SJSA1 (cell line): ENCODE measurements around the gene DNAH8. TPM values are rescaled to one million over a fixed set of nuclear protein-coding genes. Genes with fewer than 3 reads are reported as not detected.

Experiments used
- DNase-seq, 2 experiments: peaks; one replicate each; pipeline ENCODE4 v3.0.0-alpha.2; 2015 to 2020; ENCODE audit warnings: low spot score in 2 of 2, low read depth in 1 of 2
- H3K27ac ChIP-seq: fragments of 250-450 bp; sonication (Bioruptor Pico); 2 replicates; pipeline ENCODE4 v1.5.1; 2020; ENCODE audit warnings: mild to moderate bottlenecking, moderate library complexity
- H3K27me3 ChIP-seq: fragments of 250-450 bp; sonication (Bioruptor Pico); replicated peaks from 2 replicates; pipeline ENCODE4 v1.5.1; 2020; ENCODE audit warnings: mild to moderate bottlenecking, moderate library complexity
- H3K36me3 ChIP-seq: fragments of 250-450 bp; sonication (Bioruptor Pico); 2 replicates; pipeline ENCODE4 v1.5.1; 2020; ENCODE audit warnings: mild to moderate bottlenecking
- H3K4me1 ChIP-seq: fragments of 250-450 bp; sonication (Bioruptor Pico); replicated peaks from 2 replicates; pipeline ENCODE4 v1.6.1; 2021; ENCODE audit warnings: mild to moderate bottlenecking
- H3K4me3 ChIP-seq: fragments of 250-450 bp; sonication (Bioruptor Pico); 2 replicates; pipeline ENCODE4 v1.5.1; 2020; ENCODE audit warnings: mild to moderate bottlenecking
- H3K9me3 ChIP-seq: fragments of 250-450 bp; sonication (Bioruptor Pico); replicated peaks from 2 replicates; pipeline ENCODE4 v1.5.1; 2020; ENCODE audit warnings: mild to moderate bottlenecking
- total RNA-seq: library from RNA; depleted of rRNA; stranded (reverse); fragments of >200 nt; shearing (Covaris generic); gene quantifications from 2 replicates; pipeline ENCODE4 v1.2.3, GENCODE V29; 2014

Gene DNAH8
- total RNA-seq, 1 experiment from 2014 or later: not detected

- Histone ChIP-seq H3K36me3 (no peaks in the 10 kb centered on the region), H3K9me3 (no peaks in the 10 kb centered on the region), H3K4me1 (no peaks in the 10 kb centered on the region), H3K27ac (no peak overlapping the region), H3K27me3 (peaks cover 3% of the 10 kb centered on the region; the same call in 1 of the 2 replicates), H3K4me3 (no peak overlapping the region)
- DNase-seq: no peak
Measured at GRCh38 chr6:38942442-38942841, 227.3 kb downstream of the DNAH8 start.

- no peak for DNase-seq
- Histone ChIP-seq H3K4me3 (no peak overlapping the region), H3K27ac (no peak overlapping the region), H3K36me3 (no peaks in the 10 kb centered on the region), H3K9me3 (no peaks in the 10 kb centered on the region), H3K4me1 (no peaks in the 10 kb centered on the region), H3K27me3 (peaks cover 3% of the 10 kb centered on the region; the same call in 1 of the 2 replicates)
Measured at GRCh38 chr6:38942965-38943364, 227.9 kb downstream of the DNAH8 start.

- H3K4me1 ChIP-seq: no peaks in the 10 kb centered on the region
- H3K4me3 ChIP-seq: no peak overlapping the region
- peaks cover 3% of the 10 kb centered on the region; the same call in 1 of the 2 replicates for H3K27me3 ChIP-seq
- H3K36me3 ChIP-seq: no peaks in the 10 kb centered on the region
- DNase-seq: no peak
- H3K9me3 ChIP-seq: no peaks in the 10 kb centered on the region
- no peak overlapping the region for H3K27ac ChIP-seq
Measured at GRCh38 chr6:38943964-38944363, 228.9 kb downstream of the DNAH8 start.

- Histone ChIP-seq H3K4me3 (no peak overlapping the region), H3K4me1 (no peaks in the 10 kb centered on the region), H3K9me3 (no peaks in the 10 kb centered on the region), H3K36me3 (no peaks in the 10 kb centered on the region), H3K27ac (no peak overlapping the region), H3K27me3 (peaks cover 3% of the 10 kb centered on the region; the same call in 1 of the 2 replicates)
- DNase-seq: no peak
Measured at GRCh38 chr6:38944655-38945279, 229.7 kb downstream of the DNAH8 start.

GRCh38 chr6:38955861-38956260 lies 240.8 kb downstream of the DNAH8 start:
- no peaks in the 10 kb centered on the region for H3K27me3 ChIP-seq
- no peak overlapping the region for H3K27ac ChIP-seq
- H3K4me3 ChIP-seq: no peak overlapping the region
- H3K4me1 ChIP-seq: no peaks in the 10 kb centered on the region
- DNase-seq: no peak
- no peaks in the 10 kb centered on the region for H3K36me3 ChIP-seq
- H3K9me3 ChIP-seq: no peaks in the 10 kb centered on the region

GRCh38 chr6:38957426-38957825 lies 242.3 kb downstream of the DNAH8 start:
- Histone ChIP-seq H3K4me3 (no peak overlapping the region), H3K27ac (no peak overlapping the region), H3K27me3 (no peaks in the 10 kb centered on the region), H3K4me1 (no peaks in the 10 kb centered on the region), H3K36me3 (no peaks in the 10 kb centered on the region), H3K9me3 (no peaks in the 10 kb centered on the region)
- no peak for DNase-seq

- H3K27me3 ChIP-seq: no peaks in the 10 kb centered on the region; the same call in 1 of the 2 replicates
- H3K4me3 ChIP-seq: no peak overlapping the region
- no peak overlapping the region for H3K27ac ChIP-seq
- H3K4me1 ChIP-seq: no peaks in the 10 kb centered on the region
- DNase-seq: no peak
- no peaks in the 10 kb centered on the region for H3K36me3 ChIP-seq
- H3K9me3 ChIP-seq: no peaks in the 10 kb centered on the region
Measured at GRCh38 chr6:38959138-38959537, 244.0 kb downstream of the DNAH8 start.

- Histone ChIP-seq H3K9me3 (no peaks in the 10 kb centered on the region), H3K4me1 (no peaks in the 10 kb centered on the region), H3K27ac (no peak overlapping the region), H3K36me3 (no peaks in the 10 kb centered on the region), H3K27me3 (no peaks in the 10 kb centered on the region), H3K4me3 (no peak overlapping the region)
- DNase-seq: no peak
Measured at GRCh38 chr6:38968702-38969149, 253.6 kb downstream of the DNAH8 start.

- no peaks in the 10 kb centered on the region for H3K9me3 ChIP-seq
- peak in 1 of 2 experiments; percentile 6 for DNase-seq
- H3K36me3 ChIP-seq: no peaks in the 10 kb centered on the region
- no peak overlapping the region for H3K4me3 ChIP-seq
- peaks cover 3% of the 10 kb centered on the region for H3K27me3 ChIP-seq
- H3K27ac ChIP-seq: no peak overlapping the region
- H3K4me1 ChIP-seq: no peaks in the 10 kb centered on the region
Measured at GRCh38 chr6:38973178-38974057, 258.3 kb downstream of the DNAH8 start.

GRCh38 chr6:38974389-38975151 lies 259.5 kb downstream of the DNAH8 start:
- Histone ChIP-seq H3K27me3 (peaks cover 3% of the 10 kb centered on the region), H3K27ac (no peak overlapping the region), H3K9me3 (no peaks in the 10 kb centered on the region), H3K36me3 (no peaks in the 10 kb centered on the region), H3K4me3 (no peak overlapping the region), H3K4me1 (no peaks in the 10 kb centered on the region)
- no peak for DNase-seq

- no peak for DNase-seq
- H3K4me3 ChIP-seq: no peak overlapping the region
Measured at GRCh38 chr6:38975621-38976049, 260.5 kb downstream of the DNAH8 start.

GRCh38 chr6:38976051-38976450 lies 260.9 kb downstream of the DNAH8 start:
- no peak overlapping the region for H3K4me3 ChIP-seq
- no peaks in the 10 kb centered on the region for H3K36me3 ChIP-seq
- H3K27me3 ChIP-seq: peaks cover 3% of the 10 kb centered on the region
- no peaks in the 10 kb centered on the region for H3K4me1 ChIP-seq
- no peak for DNase-seq
- no peak overlapping the region for H3K27ac ChIP-seq
- H3K9me3 ChIP-seq: no peaks in the 10 kb centered on the region

More at GRCh38 chr6:38975621-38976049, 260.5 kb downstream of the DNAH8 start:
- H3K4me1 ChIP-seq: no peaks in the 10 kb centered on the region
- H3K27me3 ChIP-seq: peaks cover 3% of the 10 kb centered on the region
- no peaks in the 10 kb centered on the region for H3K36me3 ChIP-seq
- no peaks in the 10 kb centered on the region for H3K9me3 ChIP-seq
- H3K27ac ChIP-seq: no peak overlapping the region

- Histone ChIP-seq H3K4me1 (no peaks in the 10 kb centered on the region), H3K4me3 (no peak overlapping the region), H3K9me3 (no peaks in the 10 kb centered on the region), H3K36me3 (no peaks in the 10 kb centered on the region), H3K27ac (no peak overlapping the region), H3K27me3 (peaks cover 3% of the 10 kb centered on the region)
- DNase-seq: no peak
Measured at GRCh38 chr6:38976801-38977500, 261.8 kb downstream of the DNAH8 start.
